ENCODE measurements around the gene ABRACL. TPM values are rescaled to one million over a fixed set of nuclear protein-coding genes. Genes with fewer than 3 reads are reported as not detected.

Gene ABRACL
- total and polyA plus RNA-seq, 2 donors (not counting 3 experiments of a cell fraction or from before 2014, with no cell fraction given), result 54.4 to 87.4 TPM

DNA sequence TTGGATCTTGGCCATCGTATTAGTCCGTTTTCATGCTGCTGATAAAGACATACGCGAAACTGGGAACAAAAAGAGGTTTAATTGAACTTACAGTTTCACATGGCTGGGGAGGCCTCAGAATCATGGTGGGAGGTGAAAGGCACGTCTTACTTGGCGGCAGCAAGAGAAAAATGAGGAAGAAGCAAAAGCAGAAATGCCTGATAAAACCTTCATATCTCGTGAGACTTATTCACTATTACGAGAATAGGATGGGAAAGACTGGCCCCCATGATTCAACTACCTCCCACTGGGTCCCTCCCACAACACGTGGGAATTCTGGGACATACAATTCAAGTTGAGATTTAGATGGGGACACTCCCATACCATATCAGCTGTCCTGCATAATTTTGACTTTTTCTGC is 20.4 kb upstream of the ABRACL start:
- DNase-seq (ENCODE audit: low read depth, low spot score), result no peak
- dilution Hi-C loops (cut with MboI; ENCODE audit: extremely low pct_ligation_motif_present, low sequenced_read_pairs), result no loop called here

More for the DNA sequence above, 20.4 kb upstream of the ABRACL start:
- CTCF ChIA-PET, result interaction anchor here (1.0 to 1.9 kb wide), 2 partner anchors 19 to 356 kb away, joined by 3 to 6 read pairs; no protein-coding TSS in a partner anchor
- POLR2A ChIA-PET, result no interaction called here
- H3K27ac ChIP-seq (ENCODE audit: insufficient read depth, low read depth, low read length), result no peak overlapping the region
- BruUV-seq (replicated peaks), result no TSS peak
- no peak overlapping the region for H3K4me2 ChIP-seq (ENCODE audit: insufficient read depth, low read length)
- H3K36me3 ChIP-seq (ENCODE audit: control insufficient read depth in 2 of 2, extremely low read depth in 1 of 2, insufficient read depth in 2 of 2, low read length in 2 of 2), result no peaks in the 10 kb centered on the region
- no peak overlapping the region for H3K9ac ChIP-seq (replicated peaks; ENCODE audit: extremely low read depth, insufficient read depth, low read length)
- no peak for FAIRE-seq
- no peak overlapping the region for H2AFZ ChIP-seq (ENCODE audit: low read depth, low read length)
- H4K20me1 ChIP-seq (replicated peaks; ENCODE audit: control insufficient read depth, extremely low read depth, insufficient read depth, low read length), result no peaks in the 10 kb centered on the region
- no peaks in the 10 kb centered on the region for H3K79me2 ChIP-seq (ENCODE audit: control insufficient read depth, insufficient read depth, low read length)
- no peaks in the 10 kb centered on the region for H3K9me1 ChIP-seq (replicated peaks; ENCODE audit: control insufficient read depth, extremely low read depth, insufficient read depth, low read length)
- H3K27me3 ChIP-seq (ENCODE audit: control insufficient read depth in 2 of 2, insufficient read depth in 2 of 2, low read length in 2 of 2), result peaks cover 0 to 3% of the 10 kb centered on the region in 2 experiments
- no peak overlapping the region for H3K4me3 ChIP-seq (replicated peaks in 1 of 3; ENCODE audit: insufficient read depth in 1 of 3, low read depth in 1 of 3, low read length in 3 of 3)
- H3K4me1 ChIP-seq (ENCODE audit: control insufficient read depth, extremely low read depth, insufficient read depth, low read length), result no peaks in the 10 kb centered on the region
- TF ChIP-seq EZH2 (IDR thresholded peaks at IDR 0.05; ENCODE audit: borderline replicate concordance, low read depth, low read length, severe bottlenecking), result no peak
- TF ChIP-seq, protein P1, sequence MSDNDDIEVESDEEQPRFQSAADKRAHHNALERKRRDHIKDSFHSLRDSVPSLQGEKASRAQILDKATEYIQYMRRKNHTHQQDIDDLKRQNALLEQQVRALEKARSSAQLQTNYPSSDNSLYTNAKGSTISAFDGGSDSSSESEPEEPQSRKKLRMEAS (IDR thresholded peaks at IDR 0.05; ENCODE audit: insufficient read depth, insufficient read length), result no peak
- no peak for TF ChIP-seq MYC (IDR thresholded peaks at IDR 0.05; ENCODE audit: low read depth, low read length)
- no peak for TF ChIP-seq POLR2AphosphoS5 (IDR thresholded peaks at IDR 0.05; ENCODE audit: insufficient read depth, low read depth, low read length)
- TF ChIP-seq FOS (IDR thresholded peaks at IDR 0.05; ENCODE audit: borderline replicate concordance, insufficient read depth, low read length), result no peak
- TF ChIP-seq JUN (IDR thresholded peaks at IDR 0.05; ENCODE audit: borderline replicate concordance, insufficient read depth, insufficient read length, low read depth), result no peak
- TF ChIP-seq, protein P2, sequence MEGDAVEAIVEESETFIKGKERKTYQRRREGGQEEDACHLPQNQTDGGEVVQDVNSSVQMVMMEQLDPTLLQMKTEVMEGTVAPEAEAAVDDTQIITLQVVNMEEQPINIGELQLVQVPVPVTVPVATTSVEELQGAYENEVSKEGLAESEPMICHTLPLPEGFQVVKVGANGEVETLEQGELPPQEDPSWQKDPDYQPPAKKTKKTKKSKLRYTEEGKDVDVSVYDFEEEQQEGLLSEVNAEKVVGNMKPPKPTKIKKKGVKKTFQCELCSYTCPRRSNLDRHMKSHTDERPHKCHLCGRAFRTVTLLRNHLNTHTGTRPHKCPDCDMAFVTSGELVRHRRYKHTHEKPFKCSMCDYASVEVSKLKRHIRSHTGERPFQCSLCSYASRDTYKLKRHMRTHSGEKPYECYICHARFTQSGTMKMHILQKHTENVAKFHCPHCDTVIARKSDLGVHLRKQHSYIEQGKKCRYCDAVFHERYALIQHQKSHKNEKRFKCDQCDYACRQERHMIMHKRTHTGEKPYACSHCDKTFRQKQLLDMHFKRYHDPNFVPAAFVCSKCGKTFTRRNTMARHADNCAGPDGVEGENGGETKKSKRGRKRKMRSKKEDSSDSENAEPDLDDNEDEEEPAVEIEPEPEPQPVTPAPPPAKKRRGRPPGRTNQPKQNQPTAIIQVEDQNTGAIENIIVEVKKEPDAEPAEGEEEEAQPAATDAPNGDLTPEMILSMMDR (IDR thresholded peaks at IDR 0.05; ENCODE audit: extremely low read depth in 1 of 2, insufficient read depth in 1 of 2, low read depth in 1 of 2, low read length in 2 of 2), result no peak
- no peak for TF ChIP-seq POLR2A (IDR thresholded peaks at IDR 0.05; ENCODE audit: low read depth, low read length)
- TF ChIP-seq GATA2 (IDR thresholded peaks at IDR 0.05; ENCODE audit: insufficient read depth, insufficient read length, low read depth, low read length), result no peak
- H3K9me3 ChIP-seq (replicated peaks; ENCODE audit: control insufficient read depth, insufficient read depth, low read length), result no peaks in the 10 kb centered on the region
- intact Hi-C loops (cut with micrococcal nuclease), result no loop called here
